ENCODE measurements around the gene MCEE. TPM values are rescaled to one million over a fixed set of nuclear protein-coding genes. Genes with fewer than 3 reads are reported as not detected.

Gene MCEE
- total RNA-seq, 1 donor from 2014 or later, result 17.8 TPM

DNA sequence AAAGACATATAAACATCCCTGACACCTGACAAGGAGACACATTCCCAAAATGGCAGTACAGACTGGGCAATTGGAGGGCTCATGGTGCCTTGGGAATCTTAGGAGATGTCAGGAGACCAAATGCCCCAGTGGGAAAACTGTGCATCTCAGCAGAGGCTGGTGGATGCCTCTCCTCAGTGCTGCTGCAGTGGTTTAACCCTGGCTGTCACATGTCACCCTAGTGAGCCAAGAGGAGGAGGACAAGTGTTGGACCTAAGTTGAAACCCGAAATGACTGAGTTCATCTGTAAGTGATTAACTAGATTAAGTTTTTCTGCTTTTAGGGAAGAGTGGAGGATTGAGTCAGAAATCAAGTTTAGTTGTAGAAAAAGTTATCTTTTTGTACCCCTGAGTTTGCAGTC is 66.8 kb downstream of the MCEE start:
- Mint-ChIP-seq H3K4me1 (peaks cover 24% of the 10 kb centered on the region), H3K36me3 (no peaks in the 10 kb centered on the region), H3K9me3 (no peaks in the 10 kb centered on the region), H3K27me3 (ENCODE audit: low read depth) (peaks cover 8% of the 10 kb centered on the region), H3K4me3 (no peak overlapping the region), H3K27ac (no peak overlapping the region)
- DNase-seq (ENCODE audit: low spot score in 2 of 2, unreplicated experiment in 2 of 2), result no peak
- TF ChIP-seq, protein P1, sequence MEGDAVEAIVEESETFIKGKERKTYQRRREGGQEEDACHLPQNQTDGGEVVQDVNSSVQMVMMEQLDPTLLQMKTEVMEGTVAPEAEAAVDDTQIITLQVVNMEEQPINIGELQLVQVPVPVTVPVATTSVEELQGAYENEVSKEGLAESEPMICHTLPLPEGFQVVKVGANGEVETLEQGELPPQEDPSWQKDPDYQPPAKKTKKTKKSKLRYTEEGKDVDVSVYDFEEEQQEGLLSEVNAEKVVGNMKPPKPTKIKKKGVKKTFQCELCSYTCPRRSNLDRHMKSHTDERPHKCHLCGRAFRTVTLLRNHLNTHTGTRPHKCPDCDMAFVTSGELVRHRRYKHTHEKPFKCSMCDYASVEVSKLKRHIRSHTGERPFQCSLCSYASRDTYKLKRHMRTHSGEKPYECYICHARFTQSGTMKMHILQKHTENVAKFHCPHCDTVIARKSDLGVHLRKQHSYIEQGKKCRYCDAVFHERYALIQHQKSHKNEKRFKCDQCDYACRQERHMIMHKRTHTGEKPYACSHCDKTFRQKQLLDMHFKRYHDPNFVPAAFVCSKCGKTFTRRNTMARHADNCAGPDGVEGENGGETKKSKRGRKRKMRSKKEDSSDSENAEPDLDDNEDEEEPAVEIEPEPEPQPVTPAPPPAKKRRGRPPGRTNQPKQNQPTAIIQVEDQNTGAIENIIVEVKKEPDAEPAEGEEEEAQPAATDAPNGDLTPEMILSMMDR (IDR thresholded peaks at IDR 0.05; ENCODE audit: unreplicated experiment), result no peak

DNA sequence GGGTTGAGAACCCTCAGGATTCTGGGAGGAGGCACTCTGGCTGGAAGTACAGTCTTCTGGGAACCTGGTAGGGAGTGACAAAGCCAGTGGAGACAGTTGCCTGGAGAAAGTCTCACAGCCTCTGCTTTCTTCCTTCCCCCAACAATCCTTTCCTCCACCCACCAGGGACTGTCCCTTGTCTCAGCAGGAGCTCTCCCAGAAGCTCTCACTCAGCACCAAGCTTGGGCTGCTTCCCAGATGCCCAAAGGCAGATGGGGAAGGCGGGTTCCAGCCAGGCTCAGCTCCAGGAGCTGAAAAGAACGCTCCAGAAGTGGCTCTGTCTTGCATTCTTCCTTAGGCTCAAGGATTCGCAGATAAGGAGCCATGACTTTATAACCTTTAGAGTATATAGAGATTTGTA is 69.2 kb downstream of the MCEE start:
- DNase-seq (ENCODE audit: low spot score in 2 of 2, unreplicated experiment in 2 of 2), result no peak
- Mint-ChIP-seq H3K27me3 (ENCODE audit: low read depth) (peaks cover 8% of the 10 kb centered on the region), H3K27ac (no peak overlapping the region), H3K9me3 (no peaks in the 10 kb centered on the region), H3K4me1 (peaks cover 13% of the 10 kb centered on the region), H3K36me3 (no peaks in the 10 kb centered on the region), H3K4me3 (no peak overlapping the region)
- TF ChIP-seq, protein P1 (IDR thresholded peaks at IDR 0.05; ENCODE audit: unreplicated experiment), result no peak

DNA sequence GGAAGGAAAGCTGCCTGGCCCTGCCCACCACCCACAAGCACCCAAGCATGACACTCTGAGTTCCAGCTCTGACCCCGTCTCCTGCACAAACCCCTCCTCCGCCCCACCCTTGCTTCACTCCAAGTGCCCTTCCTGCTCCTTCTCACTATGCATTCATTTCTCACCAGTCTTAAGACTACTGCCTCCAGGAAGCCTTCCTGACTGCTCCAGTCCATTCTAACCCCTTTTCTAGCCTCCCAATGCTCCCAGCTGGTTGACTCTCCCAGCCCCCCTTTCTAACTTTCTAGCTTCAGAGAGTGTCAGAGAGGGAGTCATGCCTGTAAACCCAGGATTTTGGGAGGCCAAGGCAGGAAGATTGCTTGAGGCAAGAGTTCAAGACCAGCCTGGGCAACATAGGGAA is 69.8 kb downstream of the MCEE start:
- Mint-ChIP-seq H3K27ac (no peak overlapping the region), H3K36me3 (no peaks in the 10 kb centered on the region), H3K27me3 (ENCODE audit: low read depth) (peaks cover 13% of the 10 kb centered on the region), H3K4me1 (peaks cover 13% of the 10 kb centered on the region), H3K9me3 (no peaks in the 10 kb centered on the region), H3K4me3 (no peak overlapping the region)
- no peak for DNase-seq (ENCODE audit: low spot score in 2 of 2, unreplicated experiment in 2 of 2)
- TF ChIP-seq, protein P1 (IDR thresholded peaks at IDR 0.05; ENCODE audit: unreplicated experiment), result no peak

Other genes starting within 250 kb of the MCEE start
- gene VAX2, start 229.7 kb downstream of the MCEE start, total RNA-seq, result 0.22 to 0.34 TPM (median 0.27 TPM) in 3 replicates
- 0.44 to 0.66 TPM in 2 of 3 replicates, not detected in the other for gene ATP6V1B1, start 194.3 kb downstream of the MCEE start, total RNA-seq
- 3.6 to 4.9 TPM (median 4.0 TPM) in 3 replicates for gene ANKRD53, start 151.6 kb downstream of the MCEE start, total RNA-seq
- 33.0 to 34.1 TPM (median 33.8 TPM) in 3 replicates for gene TEX261, start 135.4 kb downstream of the MCEE start, total RNA-seq
- 90.5 to 98.4 TPM (median 96.2 TPM) in 3 replicates for gene NAGK, start 61.6 kb downstream of the MCEE start, total RNA-seq
- 34.3 to 36.5 TPM (median 35.1 TPM) in 3 replicates for gene MPHOSPH10, start 405 bp upstream of the MCEE start, total RNA-seq
- 10.3 to 11.3 TPM (median 10.8 TPM) in 3 replicates for gene PAIP2B, start 96.9 kb upstream of the MCEE start, total RNA-seq
- gene ZNF638, start 201.6 kb upstream of the MCEE start, total RNA-seq, result 207 to 211 TPM (median 208 TPM) in 3 replicates